Measurements from ENCODE around the gene NAPA. TPM values are rescaled to one million over a fixed set of nuclear protein-coding genes. Genes with fewer than 3 reads are reported as not detected.
"Not testable (repeated sequence)": the region's sequence is repeated elsewhere in the genome, so short reads cannot be mapped to it uniquely, and the experiment has no call there.

The NAPA gene
- total RNA-seq, 4 donors from 2014 or later, result 94.8 to 138 (median 114) TPM

- Histone ChIP-seq H3K4me1 (peaks cover 0 to 11% (median 7%) of the 10 kb centered on the region in 4 donors), H3K4me3 (no peak overlapping the region), H3K27me3 (no peaks in the 10 kb centered on the region), H3K9me3 (no peaks in the 10 kb centered on the region), H3K36me3 (peaks cover 0 to 5% (median 0%) of the 10 kb centered on the region in 4 donors), H3K27ac (no peak overlapping the region)
- TF ChIP-seq CTCF (IDR thresholded peaks at IDR 0.05), result no peak
- no peak for TF ChIP-seq EP300 (IDR thresholded peaks at IDR 0.05; ENCODE audit: low read depth)
- no peak for TF ChIP-seq POLR2AphosphoS5 (IDR thresholded peaks at IDR 0.05)
- no peak for TF ChIP-seq POLR2A (IDR thresholded peaks at IDR 0.05)
- WGBS, 2 donors (ENCODE audit: low coverage in 1 of 2), result 79% methylated on average over 17 of the region's 17 CpGs; no CpG with 5 or more reads in 1 of the 2 donors
- DNase-seq, result no peak
- in situ Hi-C loops (cut with MboI; ENCODE audit: low pct_ligation_motif_present in 1 of 4, low pct_unique_long_range_greater_than_20kb in 1 of 4, low sequenced_read_pairs in 3 of 4) (no loop called here), intact Hi-C loops (cut with DNase I; ENCODE audit: low total_unique reads) (no loop called here)
Measured at GRCh38 chr19:47489072-47489914, 25.6 kb downstream of the NAPA start.

- intact Hi-C loops (cut with DNase I; ENCODE audit: low total_unique reads) (no loop called here), in situ Hi-C loops (cut with MboI; ENCODE audit: low pct_ligation_motif_present in 1 of 4, low pct_unique_long_range_greater_than_20kb in 1 of 4, low sequenced_read_pairs in 3 of 4) (no loop called here)
- H3K27me3 ChIP-seq, result no peaks in the 10 kb centered on the region
- H3K4me1 ChIP-seq, result peaks cover 0 to 14% (median 11%) of the 10 kb centered on the region in 4 donors
- TF ChIP-seq CTCF (IDR thresholded peaks at IDR 0.05), result no peak
- TF ChIP-seq POLR2A (IDR thresholded peaks at IDR 0.05), result no peak
- no peak for TF ChIP-seq POLR2AphosphoS5 (IDR thresholded peaks at IDR 0.05)
- TF ChIP-seq EP300 (IDR thresholded peaks at IDR 0.05; ENCODE audit: low read depth), result no peak
- no peak overlapping the region for H3K27ac ChIP-seq
- H3K4me3 ChIP-seq, result no peak overlapping the region
- H3K9me3 ChIP-seq, result no peaks in the 10 kb centered on the region
- H3K36me3 ChIP-seq, result peaks cover 0 to 5% (median 0%) of the 10 kb centered on the region in 4 donors
- 80 to 81% methylated on average over 1 to 16 of the region's 19 CpGs for WGBS, 2 donors (ENCODE audit: low coverage in 1 of 2)
- no peak for DNase-seq
Measured at GRCh38 chr19:47487551-47488515, 27.0 kb downstream of the NAPA start.

GRCh38 chr19:47486900-47487299 is 28.0 kb downstream of the NAPA start:
- H3K36me3 ChIP-seq, result peaks cover 0 to 5% (median 0%) of the 10 kb centered on the region in 4 donors
- in situ Hi-C loops (cut with MboI; ENCODE audit: low pct_ligation_motif_present in 1 of 4, low pct_unique_long_range_greater_than_20kb in 1 of 4, low sequenced_read_pairs in 3 of 4) (no loop called here), intact Hi-C loops (cut with DNase I; ENCODE audit: low total_unique reads) (no loop called here)
- H3K4me1 ChIP-seq, result peaks cover 0 to 14% (median 11%) of the 10 kb centered on the region in 4 donors
- no peak overlapping the region for H3K27ac ChIP-seq
- no peak for DNase-seq
- H3K27me3 ChIP-seq, result no peaks in the 10 kb centered on the region
- TF ChIP-seq CTCF (IDR thresholded peaks at IDR 0.05) (no peak), EP300 (IDR thresholded peaks at IDR 0.05; ENCODE audit: low read depth) (no peak)
- H3K4me3 ChIP-seq, result no peak overlapping the region
- WGBS, 2 donors (ENCODE audit: low coverage in 1 of 2), result 68% methylated on average over 9 of the region's 9 CpGs; no CpG with 5 or more reads in 1 of the 2 donors
- H3K9me3 ChIP-seq, result no peaks in the 10 kb centered on the region

- WGBS, 2 donors (ENCODE audit: low coverage in 1 of 2), result 69% methylated on average over 13 of the region's 13 CpGs; no CpG with 5 or more reads in 1 of the 2 donors
- H3K9me3 ChIP-seq; in situ Hi-C loops (cut with MboI; ENCODE audit: low pct_ligation_motif_present in 1 of 4, low pct_unique_long_range_greater_than_20kb in 1 of 4, low sequenced_read_pairs in 3 of 4); DNase-seq; H3K27me3 ChIP-seq; H3K4me3 ChIP-seq; intact Hi-C loops (cut with DNase I; ENCODE audit: low total_unique reads); H3K27ac ChIP-seq; H3K36me3 ChIP-seq: not testable (repeated sequence)
- H3K4me1 ChIP-seq, result peaks cover 0 to 14% (median 11%) of the 10 kb centered on the region in 4 donors
Measured at GRCh38 chr19:47486220-47486619, 28.6 kb downstream of the NAPA start.
